Activated T-helper 2 cell treated with anti-CD3 and anti-CD28 coated beads, Interferon-gamma antibody, Interleukin-2, Interleukin-4, amounts not matched to agents 10 μg/mL and 5 μg/mL and 100 μg/mL, durations not matched to agents 14 hours and 24 hours and 36 hours (primary cell): ENCODE measurements around the gene SH2D3C. TPM values are rescaled to one million over a fixed set of nuclear protein-coding genes. Genes with fewer than 3 reads are reported as not detected.
A peak's percentile ranks its signal among the peaks of the same experiment; 100 is the strongest.

ENCODE experiments used
- DNase-seq: peaks from one replicate; pipeline ENCODE4 v3.0.0; 2021; ENCODE audit warnings: low spot score
- H3K27ac Mint-ChIP-seq: one replicate; pipeline ENCODE4 v1.8.0; 2021; ENCODE audit warnings: mixed read lengths
- H3K27me3 Mint-ChIP-seq: one replicate; pipeline ENCODE4 v1.8.0; 2021; ENCODE audit warnings: low read depth, mixed read lengths
- H3K36me3 Mint-ChIP-seq: one replicate; pipeline ENCODE4 v1.8.0; 2021; ENCODE audit warnings: low read depth, mixed read lengths
- H3K4me1 Mint-ChIP-seq: one replicate; pipeline ENCODE4 v1.8.0; 2021; ENCODE audit warnings: low read depth, mixed read lengths
- H3K4me3 Mint-ChIP-seq: one replicate; pipeline ENCODE4 v1.8.0; 2021; ENCODE audit warnings: low read depth, mild to moderate bottlenecking, moderate library complexity, mixed read lengths
- H3K9me3 Mint-ChIP-seq: one replicate; pipeline ENCODE4 v1.8.0; 2021; ENCODE audit warnings: mixed read lengths
- intact Hi-C: fragments of 100-400 bp; cut with micrococcal nuclease; formaldehyde crosslinking; loops from one replicate; pipeline ENCODE4 v1.15.1; 2023
- total RNA-seq: library from RNA; stranded (reverse); gene quantifications from 2 replicates; pipeline ENCODE4 v1.2.3, GENCODE V29; 2022

The SH2D3C gene
- total RNA-seq, 1 donor from 2014 or later, result 23.6 TPM

- intact Hi-C loops, result loop anchor here (1.0 to 2.0 kb wide), 3 partner anchors 20 to 118 kb away; no protein-coding TSS in a partner anchor
- peak; percentile 78 for DNase-seq
- no peaks in the 10 kb centered on the region for H3K27me3 Mint-ChIP-seq
- peaks cover 24% of the 10 kb centered on the region for H3K4me1 Mint-ChIP-seq
- peak within 1 kb of the TSS; percentile 96 for H3K27ac Mint-ChIP-seq
- no peaks in the 10 kb centered on the region for H3K9me3 Mint-ChIP-seq
- peak within 1 kb of the TSS; percentile 96 for H3K4me3 Mint-ChIP-seq
- H3K36me3 Mint-ChIP-seq, result peaks cover 39% of the 10 kb centered on the region
Measured at GRCh38 chr9:127802576-127803443, 24.3 kb upstream of the SH2D3C start, which contains the start of gene FPGS. FPGS (plus strand) TSS chr9:127802882; CDS start chr9:127802925, 43 bp downstream.

GRCh38 chr9:127801955-127802575 lies 23.6 kb upstream of the SH2D3C start:
- Mint-ChIP-seq H3K27ac (peak overlapping the region; percentile 77), H3K27me3 (no peaks in the 10 kb centered on the region), H3K9me3 (no peaks in the 10 kb centered on the region), H3K4me3 (peak overlapping the region; percentile 74), H3K4me1 (peaks cover 29% of the 10 kb centered on the region), H3K36me3 (peaks cover 31% of the 10 kb centered on the region)
- intact Hi-C loops, result loop anchor here (1.0 to 2.0 kb wide), 2 partner anchors 19 to 119 kb away; no protein-coding TSS in a partner anchor
- DNase-seq, result no peak

DNA sequence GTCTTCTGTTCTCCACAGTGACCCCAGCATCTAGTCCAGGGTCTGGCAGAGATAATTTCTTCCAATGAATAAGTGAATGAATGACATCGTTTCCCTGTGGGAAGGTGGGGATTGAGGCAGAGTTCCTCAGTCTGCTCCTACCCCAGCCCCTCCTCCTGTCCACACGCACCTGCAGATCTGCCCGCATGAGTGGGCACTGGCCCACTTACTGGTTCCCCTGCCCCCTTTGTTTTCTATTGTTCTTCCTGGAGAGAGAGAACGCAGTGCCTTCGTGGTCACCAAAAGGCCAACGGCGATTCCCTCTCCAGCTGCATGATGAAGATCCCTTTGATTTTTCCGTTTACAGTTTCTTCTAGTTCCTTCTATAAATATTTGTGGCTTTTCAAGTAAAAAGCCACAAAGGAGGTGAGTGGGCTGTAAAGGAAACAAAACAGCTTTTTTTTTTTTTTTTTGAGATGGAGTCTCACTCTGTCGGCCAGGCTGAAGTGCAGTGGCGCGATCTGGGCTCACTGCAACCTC lies 18.4 kb upstream of the SH2D3C start:
- peaks cover 31% of the 10 kb centered on the region for H3K36me3 Mint-ChIP-seq
- intact Hi-C loops, result no loop called here
- H3K4me1 Mint-ChIP-seq, result peaks cover 23% of the 10 kb centered on the region
- H3K4me3 Mint-ChIP-seq, result peak overlapping the region; percentile 62
- no peaks in the 10 kb centered on the region for H3K9me3 Mint-ChIP-seq
- peak overlapping the region; percentile 81 for H3K27ac Mint-ChIP-seq
- H3K27me3 Mint-ChIP-seq, result no peaks in the 10 kb centered on the region
- no peak for DNase-seq

DNA sequence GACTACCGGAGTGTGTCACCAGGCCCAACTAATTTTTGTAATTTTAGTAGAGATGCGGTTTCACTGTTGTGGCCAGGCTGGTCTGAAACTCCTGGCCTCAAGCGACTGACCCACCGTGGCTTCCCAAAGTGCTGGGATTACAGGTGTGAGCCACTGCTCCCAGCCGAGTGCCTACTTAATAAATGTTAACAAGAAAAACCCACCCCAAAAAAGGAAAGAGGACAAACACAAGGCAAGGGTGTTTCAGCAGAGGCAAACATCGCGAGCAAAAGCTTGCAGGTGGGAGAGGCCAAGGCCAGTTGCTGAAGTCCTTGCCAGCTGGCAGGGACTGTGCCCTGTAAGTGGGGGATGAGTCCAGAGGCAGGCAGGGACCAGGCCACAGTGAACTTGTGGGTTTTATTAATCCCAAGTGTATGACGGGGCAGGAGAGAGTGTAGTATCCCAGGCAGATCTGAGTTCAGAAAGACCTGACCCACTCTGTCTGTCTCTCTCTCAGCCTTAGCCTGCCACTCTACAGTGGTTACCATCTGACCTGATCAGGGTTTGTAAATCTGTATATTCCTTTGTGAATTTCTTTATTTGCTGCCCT lies 17.9 kb upstream of the SH2D3C start:
- peaks cover 21% of the 10 kb centered on the region for H3K4me1 Mint-ChIP-seq
- H3K4me3 Mint-ChIP-seq, result peak overlapping the region; percentile 62
- H3K27me3 Mint-ChIP-seq, result no peaks in the 10 kb centered on the region
- intact Hi-C loops, result no loop called here
- no peaks in the 10 kb centered on the region for H3K9me3 Mint-ChIP-seq
- H3K36me3 Mint-ChIP-seq, result peaks cover 36% of the 10 kb centered on the region
- peak overlapping the region; percentile 81 for H3K27ac Mint-ChIP-seq
- no peak for DNase-seq

GRCh38 chr9:127794001-127794791 lies 15.7 kb upstream of the SH2D3C start:
- Mint-ChIP-seq H3K4me3 (no peak overlapping the region), H3K4me1 (peaks cover 25% of the 10 kb centered on the region), H3K36me3 (peaks cover 54% of the 10 kb centered on the region), H3K9me3 (no peaks in the 10 kb centered on the region), H3K27ac (no peak overlapping the region), H3K27me3 (no peaks in the 10 kb centered on the region)
- no peak for DNase-seq
- intact Hi-C loops, result no loop called here

DNA sequence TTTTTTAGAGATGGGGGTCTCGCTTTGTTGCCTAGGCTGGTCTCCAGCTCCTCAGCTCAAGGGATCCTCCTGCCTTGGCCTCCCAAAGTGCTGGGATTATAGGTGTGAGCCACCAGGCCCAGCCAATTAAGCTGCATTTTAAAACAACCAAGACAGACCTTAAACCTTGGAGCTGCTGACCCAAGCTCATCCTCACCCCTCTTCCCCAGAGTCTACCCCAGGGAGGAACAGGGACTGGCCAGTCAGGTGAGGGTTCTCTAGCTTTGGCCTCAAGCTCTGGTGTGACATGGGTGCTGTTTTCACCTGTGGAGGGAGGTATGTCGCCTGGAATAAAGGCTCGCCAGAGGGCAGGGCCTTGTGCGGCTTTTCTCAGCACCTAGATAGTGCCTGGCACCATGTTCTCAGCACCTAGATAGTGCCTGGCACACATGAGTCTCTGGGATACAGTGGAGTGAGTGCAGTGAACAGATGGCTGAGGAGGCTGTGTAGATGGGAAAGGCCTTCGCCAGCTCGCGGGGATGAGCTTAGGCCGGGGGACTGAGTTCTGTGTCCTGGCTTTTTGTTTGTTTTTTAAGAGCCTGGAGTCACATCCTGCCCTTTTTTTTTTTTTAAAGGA lies 14.7 kb upstream of the SH2D3C start:
- H3K27ac Mint-ChIP-seq, result peak overlapping the region; percentile 22
- intact Hi-C loops, result no loop called here
- DNase-seq, result no peak
- peaks cover 31% of the 10 kb centered on the region for H3K4me1 Mint-ChIP-seq
- H3K27me3 Mint-ChIP-seq, result no peaks in the 10 kb centered on the region
- H3K4me3 Mint-ChIP-seq, result no peak overlapping the region
- H3K36me3 Mint-ChIP-seq, result peaks cover 64% of the 10 kb centered on the region
- no peaks in the 10 kb centered on the region for H3K9me3 Mint-ChIP-seq

GRCh38 chr9:127792417-127793031 lies 14.1 kb upstream of the SH2D3C start:
- no peak for DNase-seq
- Mint-ChIP-seq H3K27me3 (no peaks in the 10 kb centered on the region), H3K4me1 (peaks cover 32% of the 10 kb centered on the region), H3K27ac (no peak overlapping the region), H3K9me3 (no peaks in the 10 kb centered on the region), H3K36me3 (peaks cover 69% of the 10 kb centered on the region), H3K4me3 (no peak overlapping the region)
- intact Hi-C loops, result no loop called here

GRCh38 chr9:127791085-127791484 lies 12.6 kb upstream of the SH2D3C start:
- peaks cover 28% of the 10 kb centered on the region for H3K4me1 Mint-ChIP-seq
- H3K36me3 Mint-ChIP-seq, result peaks cover 77% of the 10 kb centered on the region
- intact Hi-C loops, result no loop called here
- no peaks in the 10 kb centered on the region for H3K9me3 Mint-ChIP-seq
- H3K27me3 Mint-ChIP-seq, result no peaks in the 10 kb centered on the region
- H3K27ac Mint-ChIP-seq, result no peak overlapping the region
- H3K4me3 Mint-ChIP-seq, result no peak overlapping the region
- no peak for DNase-seq

GRCh38 chr9:127790094-127790855 lies 11.8 kb upstream of the SH2D3C start:
- Mint-ChIP-seq H3K36me3 (peaks cover 75% of the 10 kb centered on the region), H3K4me3 (no peak overlapping the region), H3K27ac (peak overlapping the region; percentile 30), H3K27me3 (no peaks in the 10 kb centered on the region), H3K9me3 (no peaks in the 10 kb centered on the region), H3K4me1 (peaks cover 26% of the 10 kb centered on the region)
- DNase-seq, result no peak
- intact Hi-C loops, result no loop called here

DNA sequence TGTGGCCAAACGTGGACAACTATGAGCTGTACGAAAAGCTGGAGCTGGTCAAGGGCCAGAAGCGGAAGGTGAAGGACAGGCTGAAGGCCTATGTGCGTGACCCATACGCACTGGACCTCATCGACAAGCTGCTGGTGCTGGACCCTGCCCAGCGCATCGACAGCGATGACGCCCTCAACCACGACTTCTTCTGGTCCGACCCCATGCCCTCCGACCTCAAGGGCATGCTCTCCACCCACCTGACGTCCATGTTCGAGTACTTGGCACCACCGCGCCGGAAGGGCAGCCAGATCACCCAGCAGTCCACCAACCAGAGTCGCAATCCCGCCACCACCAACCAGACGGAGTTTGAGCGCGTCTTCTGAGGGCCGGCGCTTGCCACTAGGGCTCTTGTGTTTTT lies 10.7 kb upstream of the SH2D3C start:
- H3K4me3 Mint-ChIP-seq, result no peak overlapping the region
- no peaks in the 10 kb centered on the region for H3K9me3 Mint-ChIP-seq
- no peaks in the 10 kb centered on the region for H3K27me3 Mint-ChIP-seq
- H3K4me1 Mint-ChIP-seq, result peaks cover 32% of the 10 kb centered on the region
- DNase-seq, result no peak
- intact Hi-C loops, result loop anchor here (5.0 kb wide), 2 partner anchors 128 to 243 kb away; partner anchors contain the start of gene ST6GALNAC4
- peak overlapping the region; percentile 55 for H3K27ac Mint-ChIP-seq
- H3K36me3 Mint-ChIP-seq, result peaks cover 69% of the 10 kb centered on the region
